ENCODE results near the gene STXBP5L. TPM values are rescaled to one million over a fixed set of nuclear protein-coding genes. Genes with fewer than 3 reads are reported as not detected.

The STXBP5L gene
- total and polyA plus RNA-seq, 4 donors = not detected

- Histone ChIP-seq H3K9ac (ENCODE audit: low read depth in 1 of 2, low read length in 2 of 2) (no peak overlapping the region), H3K36me3 (ENCODE audit: control insufficient read depth in 4 of 4, insufficient read depth in 3 of 4, low read depth in 1 of 4, low read length in 3 of 4) (no peaks in the 10 kb centered on the region), H3K4me3 (ENCODE audit: low read depth in 1 of 3, low read length in 3 of 3) (peak overlapping the region in 1 of 3 donors; percentile 53), H3K9me3 (ENCODE audit: control insufficient read depth in 4 of 4, low read length in 3 of 4) (no peaks in the 10 kb centered on the region), H3K27me3 (ENCODE audit: control insufficient read depth in 4 of 4, insufficient read depth in 4 of 4, low read length in 3 of 4) (peaks cover 0 to 29% (median 8%) of the 10 kb centered on the region in 4 donors), H3K27ac (ENCODE audit: low read depth in 1 of 2, low read length in 2 of 2) (no peak overlapping the region), H3K4me1 (ENCODE audit: control insufficient read depth in 4 of 4, insufficient read depth in 4 of 4, low read length in 3 of 4) (peaks cover 8 to 15% (median 11%) of the 10 kb centered on the region in 4 donors)
- DNase-seq (ENCODE audit: low spot score) = no peak
- no peak for TF ChIP-seq YY1 (IDR thresholded peaks at IDR 0.05)
- no peak for TF ChIP-seq RAD21 (IDR thresholded peaks at IDR 0.05)
- TF ChIP-seq ZBTB33 (IDR thresholded peaks at IDR 0.05) = no peak
- no peak for TF ChIP-seq FOXA2 (IDR thresholded peaks at IDR 0.05)
- TF ChIP-seq HNF4A (conservative IDR thresholded peaks at IDR 0.05) = no peak
- TF ChIP-seq RXRA (IDR thresholded peaks at IDR 0.05) = no peak
- 4% methylated on average over 26 of the region's 26 CpGs for WGBS
Observed at GRCh38 chr3:120908795-120909601, 993 bp downstream of the STXBP5L start.

- Histone ChIP-seq H3K27me3 (ENCODE audit: control insufficient read depth in 4 of 4, insufficient read depth in 4 of 4, low read length in 3 of 4) (peaks cover 0 to 29% (median 8%) of the 10 kb centered on the region in 4 donors), H3K4me3 (ENCODE audit: low read depth in 1 of 3, low read length in 3 of 3) (no peak overlapping the region), H3K9me3 (ENCODE audit: control insufficient read depth in 4 of 4, low read length in 3 of 4) (no peaks in the 10 kb centered on the region), H3K27ac (ENCODE audit: low read depth in 1 of 2, low read length in 2 of 2) (no peak overlapping the region), H3K9ac (ENCODE audit: low read depth in 1 of 2, low read length in 2 of 2) (no peak overlapping the region), H3K4me1 (ENCODE audit: control insufficient read depth in 4 of 4, insufficient read depth in 4 of 4, low read length in 3 of 4) (peaks cover 8 to 15% (median 11%) of the 10 kb centered on the region in 4 donors), H3K36me3 (ENCODE audit: control insufficient read depth in 4 of 4, insufficient read depth in 3 of 4, low read depth in 1 of 4, low read length in 3 of 4) (no peaks in the 10 kb centered on the region)
- TF ChIP-seq ATF3 (IDR thresholded peaks at IDR 0.05) = no peak
- TF ChIP-seq MAX (IDR thresholded peaks at IDR 0.05) = no peak
- no peak for TF ChIP-seq GABPA (IDR thresholded peaks at IDR 0.05 in 1 of 2, conservative IDR thresholded peaks at IDR 0.05 in 1 of 2)
- TF ChIP-seq EGR1 (IDR thresholded peaks at IDR 0.05; ENCODE audit: low read depth in 2 of 2) = no peak
- no peak for TF ChIP-seq CTCF (IDR thresholded peaks at IDR 0.05; ENCODE audit: low read depth, low read length, missing input control)
- no peak for TF ChIP-seq TAF1 (conservative IDR thresholded peaks at IDR 0.05)
- TF ChIP-seq FOXA2 (IDR thresholded peaks at IDR 0.05) = no peak
- TF ChIP-seq ZBTB33 (IDR thresholded peaks at IDR 0.05) = no peak
- TF ChIP-seq REST (IDR thresholded peaks at IDR 0.05) = no peak
- TF ChIP-seq RAD21 (IDR thresholded peaks at IDR 0.05) = no peak
- no peak for TF ChIP-seq HNF4G (IDR thresholded peaks at IDR 0.05)
- TF ChIP-seq YY1 (IDR thresholded peaks at IDR 0.05) = no peak
- TF ChIP-seq NR2F2 (IDR thresholded peaks at IDR 0.05) = no peak
- no peak for TF ChIP-seq FOXA1 (IDR thresholded peaks at IDR 0.05)
- TF ChIP-seq HNF4A (conservative IDR thresholded peaks at IDR 0.05) = no peak
- TF ChIP-seq SP1 (IDR thresholded peaks at IDR 0.05) = no peak
- no peak for TF ChIP-seq RXRA (IDR thresholded peaks at IDR 0.05)
- TF ChIP-seq JUND (IDR thresholded peaks at IDR 0.05) = no peak
- 9% methylated on average over 4 of the region's 4 CpGs for WGBS
- DNase-seq (ENCODE audit: low spot score) = no peak
Observed at GRCh38 chr3:120909602-120909878, 1.5 kb downstream of the STXBP5L start.

Data from liver (tissue), 9 donors.